K562 (cell line): ENCODE measurements around the gene ATXN10. TPM values are rescaled to one million over a fixed set of nuclear protein-coding genes. Genes with fewer than 3 reads are reported as not detected.

Source experiments
- ATAC-seq: fragments of 200-7000 bp; cut with Tn5 transposase; 3 replicates; pipeline ENCODE4 v1.9.1; 2020; ENCODE audit warnings: moderate library complexity
- BruUV-seq: library from RNA; stranded (reverse); fragments of 400-500 nt; replicated peaks from 2 replicates; lab custom pipeline; 2021; lab: Mats Ljungman, UMichigan
- CTCF ChIA-PET: fragments of 300-600 bp; formaldehyde crosslinking; extraction: SDS; loops from one replicate; lab custom pipeline; 2021; ENCODE audit warnings: low intra/inter-chr PET ratio; lab: Yijun Ruan, JAX
- POLR2A ChIA-PET: fragments of 300-600, 350-650 bp; sonication (Branson Sonifier 250); formaldehyde crosslinking; extraction: SDS; loops from one replicate; lab custom pipeline; 2021; ENCODE audit warnings: antibody characterized with exemption, inconsistent platforms; lab: Yijun Ruan, JAX
- DNase-seq, 4 experiments: peaks; one replicate each; pipeline versions ENCODE4 v3.0.0 to v3.0.0-alpha.2; 2011 to 2018; ENCODE audit warnings: low spot score in 3 of 4, mixed read lengths in 3 of 4; ENCODE audit errors: extremely low read depth in 1 of 4
- FAIRE-seq: peaks from 2 replicates; lab custom pipeline; 2011; peaks lifted over from hg19 to GRCh38; lab: Jason Lieb, UNC
- H2AFZ ChIP-seq: 2 replicates; pipeline ENCODE4 v1.6.0; 2011; ENCODE audit warnings: low read depth, low read length, control low read depth, inconsistent platforms
- H3K27ac ChIP-seq: fragments of 200-600 bp; 3 replicates; pipeline ENCODE4 v1.8.0; 2011; ENCODE audit warnings: low read depth, mild to moderate bottlenecking, control low read depth, inconsistent platforms, low read length, moderate library complexity, mixed read lengths; ENCODE audit errors: extremely low read depth
- H3K27me3 ChIP-seq, 2 experiments: fragments of 300-600 bp in 1 of 2; 2 replicates in 1 of 2; 3 replicates in 1 of 2; pipeline versions ENCODE4 v1.6.0 to v1.8.0; 2011; ENCODE audit warnings: inconsistent platforms in 2 of 2, low read length in 2 of 2, mild to moderate bottlenecking in 1 of 2, mixed read lengths in 1 of 2, moderate library complexity in 1 of 2; ENCODE audit not compliant: control insufficient read depth in 2 of 2, insufficient read depth in 2 of 2
- H3K36me3 ChIP-seq: fragments of 300-600 bp; 3 replicates; pipeline ENCODE4 v1.8.0; 2011; ENCODE audit warnings: mild to moderate bottlenecking, low read length, inconsistent platforms; ENCODE audit not compliant: control insufficient read depth, insufficient read depth
- H3K4me1 ChIP-seq, 2 experiments: fragments of 200-600 bp in 1 of 2; replicated peaks in 1 of 2; 2 replicates in 1 of 2; 3 replicates in 1 of 2; pipeline versions ENCODE4 v1.5.1 to v1.8.0; 2011; ENCODE audit warnings: inconsistent platforms in 2 of 2, low read length in 2 of 2, mild to moderate bottlenecking in 1 of 2, mixed read lengths in 1 of 2, moderate library complexity in 1 of 2; ENCODE audit not compliant: control insufficient read depth in 2 of 2, insufficient read depth in 2 of 2
- H3K4me2 ChIP-seq: 2 replicates; pipeline ENCODE4 v1.6.1; 2011; ENCODE audit warnings: low read length, control low read depth, inconsistent platforms, mixed read lengths; ENCODE audit not compliant: insufficient read depth
- H3K4me3 ChIP-seq: fragments of 200-600 bp; sonication (generic), shearing (Covaris generic); 2 replicates; pipeline ENCODE4 v1.5.1; 2016; ENCODE audit warnings: control low read depth, inconsistent platforms
- H3K79me2 ChIP-seq: fragments of 200-600 bp; 3 replicates; pipeline ENCODE4 v1.8.0; 2011; ENCODE audit warnings: low read length, inconsistent platforms; ENCODE audit not compliant: control insufficient read depth, insufficient read depth
- H3K9ac ChIP-seq, 2 experiments: 2 replicates each; pipeline versions ENCODE4 v1.6.0 to v1.6.1; 2011; ENCODE audit warnings: low read depth in 2 of 2, low read length in 2 of 2, control low read depth in 1 of 2, inconsistent platforms in 1 of 2, mild to moderate bottlenecking in 1 of 2, mixed read lengths in 1 of 2; ENCODE audit not compliant: insufficient read depth in 1 of 2
- H3K9me1 ChIP-seq: one replicate; pipeline ENCODE4 v1.6.0; 2011; ENCODE audit warnings: inconsistent platforms, mild to moderate bottlenecking, low read length, moderate library complexity; ENCODE audit not compliant: control insufficient read depth, insufficient read depth
- H3K9me3 ChIP-seq: replicated peaks from 2 replicates; pipeline ENCODE4 v1.5.1; 2011; ENCODE audit warnings: low read depth, low read length, inconsistent platforms; ENCODE audit not compliant: control insufficient read depth, insufficient read depth
- H4K20me1 ChIP-seq: replicated peaks from 2 replicates; pipeline ENCODE4 v1.6.1; 2011; ENCODE audit warnings: low read length, inconsistent platforms, mixed read lengths; ENCODE audit not compliant: control insufficient read depth, insufficient read depth
- CXXC5 ChIP-seq: fragments of 250-450 bp; sonication (Bioruptor Pico); IDR thresholded peaks from 2 replicates; pipeline ENCODE4 v1.8.0; 2022; ENCODE audit warnings: inconsistent platforms, mild to moderate bottlenecking, moderate library complexity
- GABPA ChIP-seq: fragments of 200-800 bp; sonication (Bioruptor generic); conservative IDR thresholded peaks from 2 replicates; pipeline ENCODE4 v1.6.1; 2016; ENCODE audit warnings: low read depth, missing genetic modification characterization, missing compliant biosample characterization
- HDGF ChIP-seq: fragments of 450-650 bp; IDR thresholded peaks from 2 replicates; pipeline ENCODE4 v1.6.1; 2016
- NFYB ChIP-seq: IDR thresholded peaks from 2 replicates; pipeline ENCODE4 v1.6.1; 2011; ENCODE audit warnings: mild to moderate bottlenecking, moderate library complexity; ENCODE audit not compliant: insufficient read length; ENCODE audit errors: extremely low read depth
- TAF1 ChIP-seq: IDR thresholded peaks from 2 replicates; pipeline ENCODE4 v1.6.1; 2011; ENCODE audit warnings: mild to moderate bottlenecking, low read length, moderate library complexity; ENCODE audit not compliant: insufficient read depth, control insufficient read depth, severe bottlenecking; ENCODE audit errors: extremely low read depth
- ZNF583 ChIP-seq: fragments of 250-450 bp; sonication (Bioruptor Pico); IDR thresholded peaks from 2 replicates; pipeline ENCODE4 v1.4.0; 2020
- ZNF785 ChIP-seq: fragments of 250-450 bp; sonication (Bioruptor Pico); IDR thresholded peaks from 2 replicates; pipeline ENCODE4 v1.4.0; 2020; ENCODE audit warnings: mild to moderate bottlenecking
- WGBS: fragments of 100-300 bp; shearing (Covaris generic); methylation state at CpG from one replicate; pipeline ENCODE4 v1.1.6; 2016; ENCODE audit warnings: low coverage, mixed read lengths; ENCODE audit not compliant: insufficient coverage; ENCODE audit errors: missing lambda C conversion rate; 5-methylcytosine and 5-hydroxymethylcytosine counted together
- in situ Hi-C: fragments of 300-500 bp; cut with MboI; formaldehyde crosslinking; loops from 4 replicates; pipeline ENCODE4 v1.15.0; 2018; ENCODE audit warnings: inconsistent platforms, mixed read lengths
- intact Hi-C: fragments of 100-400 bp; cut with micrococcal nuclease; formaldehyde crosslinking; loops from 2 replicates; pipeline ENCODE4 v1.14.2; 2022
- polyA plus RNA-seq, 8 experiments: library from polyadenylated mRNA; depleted of rRNA in 4 of 8; stranded (reverse) in 5 of 8; unstranded in 3 of 8; fragments of >200 nt; fragmentation: Nextera tagmentation in 2 of 8; fragmentation: Illumina TruSeq in 1 of 8; extraction: Ambion mirVana in 2 of 8; extraction: Trizol in 1 of 8; gene quantifications; 2 replicates each; pipeline versions ENCODE4 v1.2.1 to v1.2.3, GENCODE V29; 2011 to 2014; ENCODE audit warnings: inconsistent platforms in 1 of 8, missing spikeins in 1 of 8
- total RNA-seq, 7 experiments: library from RNA; depleted of rRNA in 6 of 7; stranded (reverse); fragments of >200 nt in 6 of 7; fragmentation: Illumina TruSeq in 2 of 7; extraction: Trizol in 2 of 7; gene quantifications; 2 replicates each; pipeline versions ENCODE4 v1.2.1 to v1.2.3, GENCODE V29; 2011 to 2021; ENCODE audit warnings: low replicate concordance in 1 of 7
- TF ChIP-seq, protein P1 (sequence below): fragments of 250-450 bp; sonication (Bioruptor Pico); IDR thresholded peaks from 2 replicates; pipeline ENCODE4 v1.4.0; 2020; ENCODE audit warnings: mild to moderate bottlenecking, moderate library complexity, borderline replicate concordance
- TF ChIP-seq, protein P2 (sequence below): fragments of 450-650 bp; IDR thresholded peaks from 2 replicates; pipeline ENCODE4 v1.6.1; 2017; ENCODE audit warnings: antibody characterized with exemption, mild to moderate bottlenecking

Gene ATXN10
- total and polyA plus RNA-seq, 9 of the 15 experiments (the other 6 are each of a cell fraction or from before 2014, with no cell fraction given): 11.5 to 190 (median 33.6) TPM

DNA sequence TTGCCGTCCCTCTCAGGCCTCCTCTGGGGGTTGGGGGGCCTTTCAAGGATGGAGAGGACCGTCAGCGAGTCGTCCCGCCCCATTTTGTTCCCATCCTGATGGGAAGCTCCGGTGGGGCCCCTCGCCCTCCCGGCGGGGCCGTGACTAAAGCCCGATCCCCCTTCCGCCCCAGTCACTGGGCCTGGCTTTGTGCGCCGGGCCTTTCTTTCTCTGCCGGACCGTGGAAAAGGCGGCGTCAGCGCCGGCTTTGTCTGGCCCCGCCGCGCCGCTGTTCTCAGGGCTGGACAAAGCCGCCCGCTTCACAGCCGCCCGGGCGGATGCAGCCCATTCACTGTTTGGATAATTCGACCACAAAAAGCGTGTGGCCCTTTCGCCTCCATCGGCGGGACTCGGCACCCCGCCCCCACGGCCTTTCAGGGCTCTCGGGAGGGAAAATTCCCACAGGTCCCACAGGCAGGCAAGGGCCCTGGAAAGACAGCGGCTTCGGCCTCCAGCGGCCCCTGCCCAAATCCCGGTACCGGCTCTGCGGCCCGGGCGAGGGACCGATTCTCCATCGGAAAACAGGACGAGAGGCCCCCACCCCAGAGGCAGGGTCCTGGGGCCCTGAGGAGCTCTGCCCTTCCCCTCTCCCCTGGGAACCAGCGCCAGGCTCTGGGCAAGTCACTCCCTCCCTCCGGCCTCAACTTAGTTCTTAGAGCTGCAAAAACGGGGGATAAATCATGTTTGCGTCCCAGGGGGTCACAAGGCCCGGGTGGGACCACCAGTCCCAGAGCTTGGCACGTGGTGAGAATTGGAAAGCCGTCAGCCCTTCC is 218.1 kb downstream of the ATXN10 start:
- Histone ChIP-seq H3K79me2 (no peaks in the 10 kb centered on the region), H3K9ac (no peak overlapping the region), H3K9me3 (no peaks in the 10 kb centered on the region), H4K20me1 (peaks cover 4% of the 10 kb centered on the region), H3K27me3 (peaks cover 5 to 30% of the 10 kb centered on the region in 2 experiments), H3K4me2 (no peak overlapping the region), H3K27ac (no peak overlapping the region), H2AFZ (no peak overlapping the region), H3K4me1 (peaks cover 0 to 15% of the 10 kb centered on the region in 2 experiments; a peak in 2 of 5 replicates), H3K9me1 (no peaks in the 10 kb centered on the region), H3K36me3 (no peaks in the 10 kb centered on the region), H3K4me3 (no peak overlapping the region)
- FAIRE-seq (no peak), ATAC-seq (no peak), DNase-seq (no peak)
- TF ChIP-seq NFYB (no peak), ZNF583 (CRISPR knock-in tag) (no peak), HDGF (no peak), CXXC5 (CRISPR knock-in tag) (no peak), TAF1 (no peak), ZNF785 (CRISPR knock-in tag) (no peak), GABPA (no peak)
- TF ChIP-seq, protein P1, sequence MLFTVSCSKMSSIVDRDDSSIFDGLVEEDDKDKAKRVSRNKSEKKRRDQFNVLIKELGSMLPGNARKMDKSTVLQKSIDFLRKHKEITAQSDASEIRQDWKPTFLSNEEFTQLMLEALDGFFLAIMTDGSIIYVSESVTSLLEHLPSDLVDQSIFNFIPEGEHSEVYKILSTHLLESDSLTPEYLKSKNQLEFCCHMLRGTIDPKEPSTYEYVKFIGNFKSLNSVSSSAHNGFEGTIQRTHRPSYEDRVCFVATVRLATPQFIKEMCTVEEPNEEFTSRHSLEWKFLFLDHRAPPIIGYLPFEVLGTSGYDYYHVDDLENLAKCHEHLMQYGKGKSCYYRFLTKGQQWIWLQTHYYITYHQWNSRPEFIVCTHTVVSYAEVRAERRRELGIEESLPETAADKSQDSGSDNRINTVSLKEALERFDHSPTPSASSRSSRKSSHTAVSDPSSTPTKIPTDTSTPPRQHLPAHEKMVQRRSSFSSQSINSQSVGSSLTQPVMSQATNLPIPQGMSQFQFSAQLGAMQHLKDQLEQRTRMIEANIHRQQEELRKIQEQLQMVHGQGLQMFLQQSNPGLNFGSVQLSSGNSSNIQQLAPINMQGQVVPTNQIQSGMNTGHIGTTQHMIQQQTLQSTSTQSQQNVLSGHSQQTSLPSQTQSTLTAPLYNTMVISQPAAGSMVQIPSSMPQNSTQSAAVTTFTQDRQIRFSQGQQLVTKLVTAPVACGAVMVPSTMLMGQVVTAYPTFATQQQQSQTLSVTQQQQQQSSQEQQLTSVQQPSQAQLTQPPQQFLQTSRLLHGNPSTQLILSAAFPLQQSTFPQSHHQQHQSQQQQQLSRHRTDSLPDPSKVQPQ (CRISPR knock-in tag): no peak
- TF ChIP-seq, protein P2, sequence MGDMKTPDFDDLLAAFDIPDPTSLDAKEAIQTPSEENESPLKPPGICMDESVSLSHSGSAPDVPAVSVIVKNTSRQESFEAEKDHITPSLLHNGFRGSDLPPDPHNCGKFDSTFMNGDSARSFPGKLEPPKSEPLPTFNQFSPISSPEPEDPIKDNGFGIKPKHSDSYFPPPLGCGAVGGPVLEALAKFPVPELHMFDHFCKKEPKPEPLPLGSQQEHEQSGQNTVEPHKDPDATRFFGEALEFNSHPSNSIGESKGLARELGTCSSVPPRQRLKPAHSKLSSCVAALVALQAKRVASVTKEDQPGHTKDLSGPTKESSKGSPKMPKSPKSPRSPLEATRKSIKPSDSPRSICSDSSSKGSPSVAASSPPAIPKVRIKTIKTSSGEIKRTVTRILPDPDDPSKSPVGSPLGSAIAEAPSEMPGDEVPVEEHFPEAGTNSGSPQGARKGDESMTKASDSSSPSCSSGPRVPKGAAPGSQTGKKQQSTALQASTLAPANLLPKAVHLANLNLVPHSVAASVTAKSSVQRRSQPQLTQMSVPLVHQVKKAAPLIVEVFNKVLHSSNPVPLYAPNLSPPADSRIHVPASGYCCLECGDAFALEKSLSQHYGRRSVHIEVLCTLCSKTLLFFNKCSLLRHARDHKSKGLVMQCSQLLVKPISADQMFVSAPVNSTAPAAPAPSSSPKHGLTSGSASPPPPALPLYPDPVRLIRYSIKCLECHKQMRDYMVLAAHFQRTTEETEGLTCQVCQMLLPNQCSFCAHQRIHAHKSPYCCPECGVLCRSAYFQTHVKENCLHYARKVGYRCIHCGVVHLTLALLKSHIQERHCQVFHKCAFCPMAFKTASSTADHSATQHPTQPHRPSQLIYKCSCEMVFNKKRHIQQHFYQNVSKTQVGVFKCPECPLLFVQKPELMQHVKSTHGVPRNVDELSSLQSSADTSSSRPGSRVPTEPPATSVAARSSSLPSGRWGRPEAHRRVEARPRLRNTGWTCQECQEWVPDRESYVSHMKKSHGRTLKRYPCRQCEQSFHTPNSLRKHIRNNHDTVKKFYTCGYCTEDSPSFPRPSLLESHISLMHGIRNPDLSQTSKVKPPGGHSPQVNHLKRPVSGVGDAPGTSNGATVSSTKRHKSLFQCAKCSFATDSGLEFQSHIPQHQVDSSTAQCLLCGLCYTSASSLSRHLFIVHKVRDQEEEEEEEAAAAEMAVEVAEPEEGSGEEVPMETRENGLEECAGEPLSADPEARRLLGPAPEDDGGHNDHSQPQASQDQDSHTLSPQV: no peak
- no TSS peak for BruUV-seq
- CTCF ChIA-PET: interaction anchor here (0.5 kb wide), 1 partner anchor 1513 kb away, joined by 3 read pairs; no protein-coding TSS in a partner anchor
- POLR2A ChIA-PET: no interaction called here
- WGBS: 5% methylated on average over 34 of the region's 56 CpGs
- intact Hi-C loops: no loop called here
- in situ Hi-C loops: no loop called here
